NT2/D1 (cell line): ENCODE measurements around the gene RERE.

ENCODE experiments used
- SUZ12 ChIP-seq: IDR thresholded peaks from 2 replicates; pipeline ENCODE4 v1.6.1; 2011; ENCODE audit not compliant: insufficient read length, insufficient read depth; ENCODE audit errors: extremely low read depth
- YY1 ChIP-seq: IDR thresholded peaks from 2 replicates; pipeline ENCODE4 v1.6.1; 2011; ENCODE audit not compliant: insufficient read length, insufficient read depth
- ZNF274 ChIP-seq: IDR thresholded peaks from 2 replicates; pipeline ENCODE4 v1.6.1; 2011; ENCODE audit warnings: mild to moderate bottlenecking, low read depth, low read length

DNA sequence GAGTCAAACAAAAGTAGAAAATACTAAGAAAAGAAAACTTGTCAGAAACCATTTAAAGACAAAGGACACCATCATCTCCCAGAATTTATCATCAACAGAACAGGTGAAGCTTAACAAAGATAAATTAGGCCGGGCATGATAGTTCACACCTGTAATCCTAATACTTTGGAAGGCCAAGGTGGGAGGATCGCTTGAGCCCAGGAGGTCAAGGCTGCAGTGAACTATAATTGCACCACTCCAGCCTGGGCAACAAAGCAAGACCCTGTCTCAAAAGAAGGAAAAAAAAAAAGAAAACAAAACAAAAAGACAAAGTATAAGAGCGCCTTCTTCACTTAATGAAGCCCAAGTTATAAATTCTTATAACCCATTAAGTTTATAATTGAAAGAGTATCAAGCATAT is 25.6 kb downstream of the RERE start:
- TF ChIP-seq SUZ12 = no peak
- TF ChIP-seq YY1 = no peak
- TF ChIP-seq ZNF274 = no peak
